Measurements from ENCODE around the gene ZNF142. TPM values are rescaled to one million over a fixed set of nuclear protein-coding genes. Genes with fewer than 3 reads are reported as not detected.

Gene ZNF142
- total RNA-seq, 1 donor from 2014 or later = 13.8 TPM

Other genes with a start within 250 kb of the ZNF142 start
- gene VIL1, start 240.5 kb downstream of the ZNF142 start, total RNA-seq = not detected
- 11.8 TPM for gene USP37, start 91.3 kb downstream of the ZNF142 start, total RNA-seq
- 34.6 TPM for gene CNOT9, start 90.8 kb downstream of the ZNF142 start, total RNA-seq
- 5.7 TPM for gene PLCD4, start 51.7 kb downstream of the ZNF142 start, total RNA-seq
- 43.9 TPM for gene BCS1L, start 60 bp upstream of the ZNF142 start, total RNA-seq
- gene RNF25, start 12.4 kb upstream of the ZNF142 start, total RNA-seq = 15.3 TPM
- 12.0 TPM for gene STK36, start 12.5 kb upstream of the ZNF142 start, total RNA-seq
- gene TTLL4, start 51.2 kb upstream of the ZNF142 start, total RNA-seq = 14.0 TPM
- gene CYP27A1, start 122.5 kb upstream of the ZNF142 start, total RNA-seq = 4.9 TPM
- gene PRKAG3, start 172.2 kb upstream of the ZNF142 start, total RNA-seq = not detected
- gene WNT6, start 200.2 kb upstream of the ZNF142 start, total RNA-seq = not detected
- gene WNT10A, start 221.2 kb upstream of the ZNF142 start, total RNA-seq = 3.4 TPM